ENCODE data around the gene CD5L. TPM values are rescaled to one million over a fixed set of nuclear protein-coding genes. Genes with fewer than 3 reads are reported as not detected.

The CD5L gene
- polyA plus RNA-seq, 3 donors, result not detected

GRCh38 chr1:157870490-157870889 lies 28.9 kb upstream of the CD5L start:
- H3K36me3 Mint-ChIP-seq, result no peaks in the 10 kb centered on the region
- H3K4me1 Mint-ChIP-seq, result peaks cover 8% of the 10 kb centered on the region
- H3K4me3 Mint-ChIP-seq, result peak overlapping the region in 1 of 2 donors; percentile 39

GRCh38 chr1:157868654-157869053 lies 27.0 kb upstream of the CD5L start:
- Histone ChIP-seq H3K4me2 (replicated peaks; ENCODE audit: extremely low read depth, low read length, poor library complexity, severe bottlenecking) (no peak overlapping the region), H3K27ac (ENCODE audit: low read depth in 1 of 2, low read length in 2 of 2) (no peak overlapping the region), H2AFZ (ENCODE audit: insufficient read depth, low read depth, low read length, poor library complexity, severe bottlenecking) (no peak overlapping the region), H3K36me3 (replicated peaks in 1 of 2; ENCODE audit: control insufficient read depth in 1 of 2, insufficient read depth in 2 of 2, low read length in 2 of 2) (no peaks in the 10 kb centered on the region), H3K4me3 (replicated peaks in 1 of 3; ENCODE audit: low read depth in 2 of 3, low read length in 3 of 3) (no peak overlapping the region), H3K4me1 (ENCODE audit: control insufficient read depth in 1 of 2, insufficient read depth in 2 of 2, low read length in 2 of 2) (peaks cover 5 to 9% of the 10 kb centered on the region in 2 donors), H3K79me2 (ENCODE audit: insufficient read depth, low read length) (no peaks in the 10 kb centered on the region), H3K9me3 (replicated peaks in 1 of 2; ENCODE audit: control insufficient read depth in 1 of 2, insufficient read depth in 1 of 2, low read length in 2 of 2) (no peaks in the 10 kb centered on the region), H3K9ac (ENCODE audit: insufficient read depth, low read length, poor library complexity, severe bottlenecking) (no peak overlapping the region), H3K27me3 (ENCODE audit: control insufficient read depth in 2 of 2, insufficient read depth in 2 of 2, low read length in 2 of 2) (peaks cover 0 to 8% of the 10 kb centered on the region in 2 donors), H4K20me1 (ENCODE audit: insufficient read depth, low read length) (no peaks in the 10 kb centered on the region)
- Mint-ChIP-seq H3K9me3 (peaks cover 0 to 4% (median 0%) of the 10 kb centered on the region in 7 donors), H3K27ac (no peak overlapping the region), H3K36me3 (no peaks in the 10 kb centered on the region), H3K4me1 (peaks cover 8% of the 10 kb centered on the region), H3K4me3 (no peak overlapping the region), H3K27me3 (ENCODE audit: low read depth in 3 of 3) (peaks cover 4 to 7% (median 5%) of the 10 kb centered on the region in 3 donors)
- no peak for TF ChIP-seq CTCF (IDR thresholded peaks at IDR 0.05)
- no peak for DNase-seq
- 83% methylated on average over 1 of the region's 1 CpG for WGBS (ENCODE audit: insufficient coverage)
- intact Hi-C loops (cut with micrococcal nuclease), result no loop called here

More at GRCh38 chr1:157870490-157870889, 28.9 kb upstream of the CD5L start:
- H3K27me3 Mint-ChIP-seq (ENCODE audit: low read depth in 3 of 3), result peaks cover 4 to 6% (median 5%) of the 10 kb centered on the region in 3 donors
- H3K27ac Mint-ChIP-seq, result no peak overlapping the region
- no peak overlapping the region for H3K4me3 ChIP-seq (replicated peaks in 1 of 3; ENCODE audit: low read depth in 2 of 3, low read length in 3 of 3)
- no peak for TF ChIP-seq CTCF (IDR thresholded peaks at IDR 0.05)
- peaks cover 5 to 9% of the 10 kb centered on the region in 2 donors for H3K4me1 ChIP-seq (ENCODE audit: control insufficient read depth in 1 of 2, insufficient read depth in 2 of 2, low read length in 2 of 2)
- no peaks in the 10 kb centered on the region for H3K79me2 ChIP-seq (ENCODE audit: insufficient read depth, low read length)
- peak; percentile 7 to 19 (median 18) for DNase-seq
- H4K20me1 ChIP-seq (ENCODE audit: insufficient read depth, low read length), result no peaks in the 10 kb centered on the region
- H3K36me3 ChIP-seq (replicated peaks in 1 of 2; ENCODE audit: control insufficient read depth in 1 of 2, insufficient read depth in 2 of 2, low read length in 2 of 2), result no peaks in the 10 kb centered on the region
- H3K9me3 ChIP-seq (replicated peaks in 1 of 2; ENCODE audit: control insufficient read depth in 1 of 2, insufficient read depth in 1 of 2, low read length in 2 of 2), result no peaks in the 10 kb centered on the region
- no peak overlapping the region for H2AFZ ChIP-seq (ENCODE audit: insufficient read depth, low read depth, low read length, poor library complexity, severe bottlenecking)
- H3K4me2 ChIP-seq (replicated peaks; ENCODE audit: extremely low read depth, low read length, poor library complexity, severe bottlenecking), result no peak overlapping the region
- H3K9ac ChIP-seq (ENCODE audit: insufficient read depth, low read length, poor library complexity, severe bottlenecking), result no peak overlapping the region
- H3K27me3 ChIP-seq (ENCODE audit: control insufficient read depth in 2 of 2, insufficient read depth in 2 of 2, low read length in 2 of 2), result peaks cover 0 to 10% of the 10 kb centered on the region in 2 donors
- no peaks in the 10 kb centered on the region for H3K9me3 Mint-ChIP-seq
- intact Hi-C loops (cut with micrococcal nuclease), result no loop called here
- no peak overlapping the region for H3K27ac ChIP-seq (ENCODE audit: low read depth in 1 of 2, low read length in 2 of 2)

Data from CD14-positive monocyte (primary cell).